ENCODE measurements around the gene DISP2.

DISP2 gene, protein sequence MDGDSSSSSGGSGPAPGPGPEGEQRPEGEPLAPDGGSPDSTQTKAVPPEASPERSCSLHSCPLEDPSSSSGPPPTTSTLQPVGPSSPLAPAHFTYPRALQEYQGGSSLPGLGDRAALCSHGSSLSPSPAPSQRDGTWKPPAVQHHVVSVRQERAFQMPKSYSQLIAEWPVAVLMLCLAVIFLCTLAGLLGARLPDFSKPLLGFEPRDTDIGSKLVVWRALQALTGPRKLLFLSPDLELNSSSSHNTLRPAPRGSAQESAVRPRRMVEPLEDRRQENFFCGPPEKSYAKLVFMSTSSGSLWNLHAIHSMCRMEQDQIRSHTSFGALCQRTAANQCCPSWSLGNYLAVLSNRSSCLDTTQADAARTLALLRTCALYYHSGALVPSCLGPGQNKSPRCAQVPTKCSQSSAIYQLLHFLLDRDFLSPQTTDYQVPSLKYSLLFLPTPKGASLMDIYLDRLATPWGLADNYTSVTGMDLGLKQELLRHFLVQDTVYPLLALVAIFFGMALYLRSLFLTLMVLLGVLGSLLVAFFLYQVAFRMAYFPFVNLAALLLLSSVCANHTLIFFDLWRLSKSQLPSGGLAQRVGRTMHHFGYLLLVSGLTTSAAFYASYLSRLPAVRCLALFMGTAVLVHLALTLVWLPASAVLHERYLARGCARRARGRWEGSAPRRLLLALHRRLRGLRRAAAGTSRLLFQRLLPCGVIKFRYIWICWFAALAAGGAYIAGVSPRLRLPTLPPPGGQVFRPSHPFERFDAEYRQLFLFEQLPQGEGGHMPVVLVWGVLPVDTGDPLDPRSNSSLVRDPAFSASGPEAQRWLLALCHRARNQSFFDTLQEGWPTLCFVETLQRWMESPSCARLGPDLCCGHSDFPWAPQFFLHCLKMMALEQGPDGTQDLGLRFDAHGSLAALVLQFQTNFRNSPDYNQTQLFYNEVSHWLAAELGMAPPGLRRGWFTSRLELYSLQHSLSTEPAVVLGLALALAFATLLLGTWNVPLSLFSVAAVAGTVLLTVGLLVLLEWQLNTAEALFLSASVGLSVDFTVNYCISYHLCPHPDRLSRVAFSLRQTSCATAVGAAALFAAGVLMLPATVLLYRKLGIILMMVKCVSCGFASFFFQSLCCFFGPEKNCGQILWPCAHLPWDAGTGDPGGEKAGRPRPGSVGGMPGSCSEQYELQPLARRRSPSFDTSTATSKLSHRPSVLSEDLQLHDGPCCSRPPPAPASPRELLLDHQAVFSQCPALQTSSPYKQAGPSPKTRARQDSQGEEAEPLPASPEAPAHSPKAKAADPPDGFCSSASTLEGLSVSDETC (N-terminal part only)

DNA sequence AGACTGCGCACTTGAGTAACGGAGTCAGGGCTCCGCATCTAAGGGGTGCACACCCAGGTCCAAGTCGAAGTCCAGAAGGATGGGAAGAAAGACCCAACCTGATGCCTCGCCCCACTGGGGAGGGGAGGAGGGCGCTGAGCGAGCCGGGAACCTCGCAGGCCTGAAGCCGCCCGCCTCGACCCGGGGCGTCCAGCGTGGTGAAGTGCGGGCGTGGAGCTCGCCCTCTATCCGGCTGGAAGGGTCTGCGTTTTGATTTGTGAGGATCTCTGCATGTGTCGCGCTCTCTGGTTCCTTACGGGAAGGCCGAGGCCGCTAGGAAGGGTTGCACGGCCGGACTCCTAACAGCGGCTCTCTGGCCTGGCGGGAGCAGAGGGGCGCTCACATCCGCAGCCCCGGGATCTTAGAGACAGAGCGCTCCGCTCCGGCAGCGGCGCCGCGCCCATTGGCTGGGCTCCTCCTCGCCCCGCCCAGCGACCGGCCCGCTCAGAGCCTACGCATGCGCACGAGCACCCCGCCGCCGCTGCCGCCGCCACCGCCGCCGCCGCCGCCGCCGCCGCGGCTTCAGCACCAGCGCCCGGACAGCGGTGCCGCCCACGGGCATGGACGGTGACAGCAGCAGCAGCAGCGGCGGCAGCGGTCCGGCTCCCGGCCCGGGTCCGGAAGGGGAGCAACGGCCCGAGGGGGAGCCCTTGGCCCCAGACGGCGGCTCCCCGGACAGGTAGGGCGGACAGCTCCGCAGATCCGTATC, at the start of gene DISP2:
Gene DISP2, plus strand, starts transcription at position 497 of the 748 bp plus-strand sequence. Its CDS starts 103 bp downstream, at position 600.
- TF ChIP-seq Cebpa-rat (IDR thresholded peaks at IDR 0.05), result no peak
- Histone ChIP-seq H4K20me1 (peaks cover 59% of the 10 kb centered on the region), H3K9ac (peak within 1 kb of the TSS; percentile 5; the same call in 1 of the 2 replicates), H3K4me1 (peaks cover 22% of the 10 kb centered on the region), H3K27ac (no peak within 1 kb of the TSS), H3K4me2 (peak within 1 kb of the TSS; percentile 81), H3K9me3 (no peaks in the 10 kb centered on the region), H3K4me3 (peak within 1 kb of the TSS; percentile 70), H3K27me3 (no peaks in the 10 kb centered on the region), H3K36me3 (no peaks in the 10 kb centered on the region)

DNA sequence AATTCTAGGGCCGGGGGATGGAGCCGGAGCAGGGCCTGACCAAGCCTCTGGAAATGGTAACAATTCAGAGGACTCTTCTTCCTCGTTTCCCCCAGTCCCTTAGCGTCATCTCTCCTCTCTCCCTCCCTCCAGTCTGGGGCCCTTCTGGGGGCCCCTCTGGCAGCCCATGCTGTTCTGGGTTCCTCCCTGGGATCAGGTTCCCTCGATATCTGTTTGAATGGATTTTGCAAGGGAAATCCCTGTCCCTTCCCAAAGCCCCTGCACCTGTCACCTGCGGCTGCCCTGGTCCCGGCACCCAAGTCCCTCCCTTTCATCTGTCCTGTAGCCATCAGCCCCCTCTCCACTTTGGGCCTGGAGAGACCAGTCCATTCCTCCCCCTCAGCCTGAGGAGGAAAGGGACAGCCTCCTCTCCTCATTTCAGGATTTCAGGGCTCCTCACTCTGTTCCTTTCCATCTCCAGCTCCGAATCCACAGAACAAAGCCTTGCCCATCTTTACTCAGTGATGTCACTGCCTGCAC, 48.6 kb upstream of the DISP2 start:
- Histone ChIP-seq H3K9ac (peak overlapping the region; percentile 67; the same call in 1 of the 2 replicates), H3K27ac (peak overlapping the region; percentile 93), H3K4me3 (peak overlapping the region; percentile 68; the same call in 1 of the 2 replicates), H3K27me3 (no peaks in the 10 kb centered on the region), H3K9me3 (no peaks in the 10 kb centered on the region), H3K4me2 (peak overlapping the region; percentile 92), H4K20me1 (no peaks in the 10 kb centered on the region), H3K36me3 (no peaks in the 10 kb centered on the region), H3K4me1 (peaks cover 43% of the 10 kb centered on the region)
- TF ChIP-seq Cebpa-rat (IDR thresholded peaks at IDR 0.05), result no peak

DNA sequence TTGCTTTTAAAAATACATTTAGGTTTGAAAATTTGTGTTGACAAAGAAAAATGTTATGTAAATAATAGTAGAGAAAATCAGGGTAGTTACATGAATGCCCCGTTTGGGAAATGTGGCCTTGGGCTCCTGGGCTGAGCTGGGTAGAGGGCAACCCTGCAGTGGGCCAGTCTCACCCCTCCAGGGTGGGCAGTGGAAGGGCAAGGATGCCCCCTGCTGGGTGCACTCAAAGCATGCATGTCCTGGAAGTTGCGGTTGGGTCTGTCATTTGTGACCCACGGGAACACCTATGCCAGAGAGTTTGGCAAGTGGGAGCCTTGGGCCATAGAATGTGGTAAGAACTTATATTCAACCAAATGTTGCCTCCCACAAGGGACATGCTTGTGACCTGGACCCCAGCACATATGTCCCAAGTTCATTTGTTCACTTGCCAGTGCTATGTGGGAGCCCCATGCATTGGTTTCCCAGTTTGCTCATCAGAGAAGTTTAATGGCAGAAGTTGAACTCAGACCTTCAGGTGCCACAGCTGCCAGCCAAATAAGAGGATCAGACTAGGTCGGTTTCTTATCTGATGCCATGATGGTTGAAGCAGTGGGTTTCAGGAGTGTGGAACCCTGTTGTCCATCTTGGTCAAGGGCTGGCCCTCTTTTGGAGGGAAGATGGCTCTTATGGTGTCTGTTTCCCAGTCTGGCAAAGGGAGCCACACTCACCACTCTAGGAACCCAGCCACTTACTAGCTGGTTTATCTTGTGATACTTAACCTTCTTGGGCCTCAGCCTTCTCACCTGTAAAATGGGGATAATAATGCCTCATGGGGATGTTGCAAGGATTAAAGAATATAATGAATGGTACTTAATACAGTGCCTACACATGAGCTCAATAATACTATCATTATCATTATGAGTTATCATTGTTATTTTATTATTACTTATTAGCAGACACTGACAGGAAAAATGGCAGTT, 47.7 kb upstream of the DISP2 start:
- TF ChIP-seq Cebpa-rat (IDR thresholded peaks at IDR 0.05), result no peak
- Histone ChIP-seq H3K4me1 (peaks cover 43% of the 10 kb centered on the region), H4K20me1 (no peaks in the 10 kb centered on the region), H3K27ac (no peak overlapping the region), H3K9me3 (no peaks in the 10 kb centered on the region), H3K36me3 (no peaks in the 10 kb centered on the region), H3K4me3 (no peak overlapping the region), H3K4me2 (no peak overlapping the region), H3K9ac (no peak overlapping the region), H3K27me3 (no peaks in the 10 kb centered on the region)

DNA sequence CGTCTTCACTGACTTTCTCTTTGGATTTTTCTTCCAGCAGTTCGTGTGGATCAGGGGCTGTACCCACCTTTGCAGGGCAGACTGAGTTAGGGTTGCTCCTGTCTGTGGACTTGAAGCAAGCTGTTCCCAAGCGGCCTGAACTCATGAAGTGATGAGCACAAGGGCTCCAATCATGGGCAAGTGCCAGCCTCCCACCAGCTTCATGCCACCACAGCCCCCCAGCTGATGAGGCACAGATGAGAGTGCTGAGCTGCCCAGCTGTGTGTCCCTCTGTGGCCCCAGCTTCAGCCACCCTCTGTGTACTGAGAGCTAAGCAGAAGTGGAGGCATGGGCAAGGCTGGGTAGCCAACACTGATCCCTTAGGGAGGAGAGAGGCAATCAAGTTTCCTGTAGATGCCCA, 47.0 kb upstream of the DISP2 start:
- no peaks in the 10 kb centered on the region for H3K9me3 ChIP-seq
- H3K27ac ChIP-seq, result no peak overlapping the region
- no peaks in the 10 kb centered on the region for H3K36me3 ChIP-seq
- no peak overlapping the region for H3K4me2 ChIP-seq
- H3K27me3 ChIP-seq, result no peaks in the 10 kb centered on the region
- H3K4me1 ChIP-seq, result peaks cover 40% of the 10 kb centered on the region
- H4K20me1 ChIP-seq, result no peaks in the 10 kb centered on the region
- TF ChIP-seq Cebpa-rat (IDR thresholded peaks at IDR 0.05), result no peak
- no peak overlapping the region for H3K4me3 ChIP-seq
- no peak overlapping the region for H3K9ac ChIP-seq

DNA sequence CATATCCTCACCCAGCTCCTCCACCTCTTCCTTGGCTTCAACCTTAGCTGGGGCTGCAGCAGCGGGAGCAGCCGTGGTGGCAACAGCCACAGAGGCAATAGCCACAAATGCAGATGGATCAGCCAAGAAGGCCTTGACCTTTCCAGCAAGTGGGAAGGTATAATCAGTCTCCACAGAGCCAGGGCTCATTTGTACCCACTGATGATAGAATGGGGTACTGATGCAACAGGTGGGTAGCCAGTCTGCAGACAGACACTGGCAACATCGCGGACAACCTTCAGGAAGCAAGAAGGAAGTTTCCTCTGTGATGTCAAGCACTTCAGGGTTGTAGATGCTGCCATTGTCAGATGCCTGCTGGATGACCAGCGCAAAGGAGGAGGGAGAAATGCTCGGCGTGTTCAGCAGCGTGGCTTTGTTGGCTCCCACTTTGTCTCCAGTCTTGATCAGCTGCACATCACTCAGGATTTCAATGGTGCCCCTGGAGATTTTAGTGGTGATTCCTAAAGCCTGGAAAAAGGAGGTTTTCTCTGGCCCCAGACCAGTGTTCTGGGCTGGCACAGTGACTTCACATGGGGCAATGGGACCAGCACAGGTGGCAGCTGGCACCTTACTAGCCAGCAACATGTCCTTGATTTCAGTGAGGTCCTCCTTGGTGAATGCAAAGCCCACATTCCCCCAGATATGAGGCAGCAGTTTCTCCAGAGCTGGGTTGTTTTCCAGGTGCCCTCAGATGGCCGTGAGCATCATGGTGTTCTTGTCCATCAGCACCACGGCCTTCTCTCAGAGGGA, 45.5 kb upstream of the DISP2 start:
- H3K4me1 ChIP-seq, result peaks cover 31% of the 10 kb centered on the region
- H3K9ac ChIP-seq, result no peak overlapping the region
- H3K4me2 ChIP-seq, result no peak overlapping the region
- H3K4me3 ChIP-seq, result no peak overlapping the region
- H3K27ac ChIP-seq, result no peak overlapping the region
- TF ChIP-seq Cebpa-rat (IDR thresholded peaks at IDR 0.05), result no peak
- no peaks in the 10 kb centered on the region for H3K9me3 ChIP-seq
- no peaks in the 10 kb centered on the region for H4K20me1 ChIP-seq
- H3K27me3 ChIP-seq, result no peaks in the 10 kb centered on the region
- no peaks in the 10 kb centered on the region for H3K36me3 ChIP-seq

DNA sequence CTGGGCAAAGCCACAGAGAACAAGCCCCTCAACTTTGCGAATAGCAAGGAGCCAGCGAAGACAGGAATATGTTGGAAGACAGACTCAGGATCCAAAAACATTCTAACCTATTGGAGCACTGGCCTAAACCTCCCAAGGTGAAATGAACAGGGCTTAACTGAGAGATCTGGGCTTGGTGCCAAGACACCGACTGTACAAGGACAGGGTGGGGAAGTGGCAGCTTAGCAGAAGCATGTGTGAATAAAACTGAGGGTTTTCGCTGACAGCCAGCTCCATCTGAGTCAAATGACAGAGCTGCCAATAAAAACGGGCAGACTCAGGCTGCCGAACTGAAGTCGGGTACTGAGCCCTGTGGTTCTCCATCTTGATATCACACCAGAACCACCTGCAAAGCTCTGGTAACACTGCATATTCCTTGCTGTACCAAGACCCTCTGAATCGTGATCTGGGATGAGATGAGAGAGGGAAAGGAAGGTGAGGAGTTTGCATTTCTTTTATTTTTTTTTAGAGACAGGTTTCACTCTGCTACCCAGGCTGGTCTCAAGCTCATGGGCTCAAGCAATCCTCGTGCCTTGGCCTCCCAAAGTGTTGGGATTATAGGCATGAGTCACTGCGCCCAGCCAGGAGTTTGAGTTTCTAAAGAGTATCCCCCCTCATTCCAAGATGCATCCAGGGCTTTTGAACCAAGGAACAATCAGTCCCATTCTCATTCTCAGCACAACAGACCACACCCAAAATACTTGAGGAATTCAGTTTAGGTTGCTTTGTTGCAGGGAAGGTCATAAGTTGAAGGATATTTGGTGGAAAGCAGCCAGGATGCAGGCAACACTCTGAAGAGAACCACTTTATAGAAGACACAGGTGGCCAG, 44.3 kb upstream of the DISP2 start:
- H3K27me3 ChIP-seq, result no peaks in the 10 kb centered on the region
- H3K4me3 ChIP-seq, result no peak overlapping the region
- no peaks in the 10 kb centered on the region for H3K9me3 ChIP-seq
- TF ChIP-seq Cebpa-rat (IDR thresholded peaks at IDR 0.05), result no peak
- H3K4me2 ChIP-seq, result no peak overlapping the region
- H3K4me1 ChIP-seq, result peaks cover 23% of the 10 kb centered on the region
- H3K36me3 ChIP-seq, result no peaks in the 10 kb centered on the region
- H4K20me1 ChIP-seq, result no peaks in the 10 kb centered on the region
- H3K9ac ChIP-seq, result no peak overlapping the region
- no peak overlapping the region for H3K27ac ChIP-seq

Measured in BLaER1 (cell line).